Measurements from ENCODE around the gene MACC1.
"Not testable (repeated sequence)": the region's sequence is repeated elsewhere in the genome, so short reads cannot be mapped to it uniquely, and the experiment has no call there.

MACC1 gene

DNA sequence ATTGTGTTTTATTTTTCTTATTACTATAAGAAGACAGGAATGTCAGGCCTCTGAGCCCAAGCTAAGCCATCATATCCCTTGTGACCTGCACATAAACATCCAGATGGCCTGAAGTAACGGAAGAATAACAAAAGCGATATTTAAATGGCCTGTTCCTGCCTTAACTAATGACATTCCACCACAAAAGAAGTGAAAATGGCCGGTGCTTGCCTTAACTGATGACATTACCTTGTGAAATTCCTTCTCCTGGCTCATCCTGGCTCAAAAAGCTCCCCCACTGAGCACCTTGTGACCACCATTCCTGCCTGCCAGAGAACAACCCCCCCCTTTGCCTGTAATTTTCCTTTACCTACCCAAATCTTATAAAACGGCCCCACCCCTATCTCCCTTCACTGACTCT is 91.1 kb downstream of the MACC1 start:
- DNase-seq, result not testable (repeated sequence)

DNA sequence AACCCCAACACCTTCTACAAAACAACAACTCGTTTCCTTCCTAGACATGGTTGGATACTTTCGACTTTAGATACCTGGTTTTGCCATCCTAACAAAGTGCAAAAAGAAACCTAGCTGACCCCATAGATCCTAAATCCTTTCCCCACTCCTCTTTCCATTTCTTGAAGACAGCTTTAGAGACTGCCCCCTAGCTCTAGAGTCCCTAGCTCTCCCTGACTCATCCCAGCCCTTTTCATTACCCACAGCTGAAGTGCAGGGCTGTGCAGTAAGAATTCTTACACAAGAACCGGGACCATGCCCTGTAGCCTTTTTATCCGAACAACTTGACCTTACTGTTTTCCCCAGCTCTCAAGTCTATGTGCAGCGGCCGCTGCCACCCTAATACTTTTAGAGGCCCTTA is 93.1 kb downstream of the MACC1 start:
- not testable (repeated sequence) for DNase-seq

DNA sequence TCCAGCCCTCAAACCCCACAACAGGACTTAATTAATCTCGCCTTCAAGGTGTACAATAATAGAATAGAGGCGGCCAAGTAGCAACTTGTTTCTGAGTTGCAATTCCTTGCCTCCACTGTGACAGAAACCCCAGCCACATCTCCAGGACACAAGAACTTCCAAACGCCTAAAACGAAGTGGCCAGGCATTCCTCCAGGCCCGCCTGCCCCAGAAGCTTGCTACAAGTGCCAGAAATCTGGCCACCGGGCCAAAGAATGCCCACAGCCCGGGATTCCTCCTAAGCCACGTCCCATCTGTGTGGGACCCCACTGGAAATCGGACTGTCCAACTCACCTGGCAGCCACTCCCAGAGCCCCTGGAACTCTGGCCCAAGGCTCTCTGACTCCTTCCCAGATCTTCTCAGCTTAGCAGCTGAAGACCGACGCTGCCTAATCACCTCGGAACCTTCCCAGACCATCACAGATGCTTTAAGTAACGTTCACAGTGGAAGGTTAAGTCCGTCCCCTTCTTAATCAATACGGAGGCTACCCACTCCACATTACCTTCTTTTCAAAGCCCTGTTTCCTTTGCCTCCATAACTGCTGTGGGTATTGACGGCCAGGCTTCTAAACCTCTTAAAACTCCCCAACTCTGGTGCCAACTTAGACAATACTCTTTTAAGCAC is 94.4 kb downstream of the MACC1 start:
- DNase-seq, result not testable (repeated sequence)

DNA sequence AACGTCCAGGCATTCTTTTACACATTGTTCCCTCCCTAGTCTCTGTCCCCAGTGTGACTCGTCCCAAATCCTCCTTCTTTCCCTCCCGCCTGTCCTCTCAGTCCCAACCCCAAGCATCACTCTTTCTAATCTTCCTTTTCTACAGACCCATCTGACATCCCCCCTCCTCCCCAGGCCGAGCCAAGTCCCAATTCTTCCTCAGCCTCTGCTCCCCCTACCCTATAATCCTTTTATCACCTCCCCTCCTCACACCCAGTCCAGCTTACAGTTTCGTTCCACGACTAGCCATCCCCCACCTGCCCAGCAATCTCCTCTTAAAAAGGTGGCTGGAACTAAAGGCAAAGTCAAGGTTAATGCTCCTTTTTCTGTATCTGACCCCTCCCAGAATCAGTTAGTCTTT is 95.1 kb downstream of the MACC1 start:
- no peak for DNase-seq

DNA sequence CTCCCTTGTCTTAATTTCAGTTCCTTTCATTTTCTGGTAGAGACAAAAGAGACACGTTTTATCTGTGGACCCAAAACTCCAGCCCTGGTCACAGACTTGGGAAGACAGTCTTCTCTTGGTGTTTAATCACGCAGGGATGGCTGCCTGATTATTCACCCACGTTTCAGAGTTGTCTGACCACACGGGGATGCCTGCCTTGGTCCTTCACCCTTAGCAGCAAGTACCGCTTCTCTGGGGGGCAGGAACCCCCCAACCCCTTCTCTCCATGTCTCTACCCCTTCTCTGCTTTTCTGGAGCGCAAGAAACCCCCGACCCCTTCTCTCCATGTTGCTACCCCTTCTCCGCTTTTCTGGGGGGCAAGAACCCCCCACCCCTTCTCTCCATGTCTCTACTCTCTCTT is 95.8 kb downstream of the MACC1 start:
- DNase-seq, result no peak

DNA sequence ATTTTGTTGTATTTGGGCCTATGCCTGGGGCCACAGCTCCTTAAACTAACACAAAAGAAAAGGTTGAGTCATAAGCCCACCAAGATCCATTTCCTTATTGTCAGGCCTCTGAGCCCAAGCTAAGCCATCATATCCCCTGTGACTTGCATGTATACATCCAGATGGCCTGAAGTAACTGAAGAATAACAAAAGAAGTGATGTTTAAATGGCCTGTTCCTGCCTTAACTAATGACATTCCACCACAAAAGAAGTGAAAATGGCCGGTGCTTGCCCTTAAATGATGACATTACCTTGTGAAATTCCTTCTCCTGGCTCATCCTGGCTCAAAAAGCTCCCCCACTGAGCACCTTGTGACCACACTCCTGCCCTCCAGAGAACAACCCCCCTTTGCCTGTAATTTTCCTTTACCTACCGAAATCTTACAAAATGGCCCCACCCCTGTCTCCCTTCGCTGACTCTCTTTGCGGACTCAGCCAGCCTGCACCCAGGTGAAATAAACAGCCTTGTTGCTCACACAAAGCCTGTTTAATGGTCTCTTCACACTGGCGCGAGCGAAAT is 96.5 kb downstream of the MACC1 start:
- not testable (repeated sequence) for DNase-seq

DNA sequence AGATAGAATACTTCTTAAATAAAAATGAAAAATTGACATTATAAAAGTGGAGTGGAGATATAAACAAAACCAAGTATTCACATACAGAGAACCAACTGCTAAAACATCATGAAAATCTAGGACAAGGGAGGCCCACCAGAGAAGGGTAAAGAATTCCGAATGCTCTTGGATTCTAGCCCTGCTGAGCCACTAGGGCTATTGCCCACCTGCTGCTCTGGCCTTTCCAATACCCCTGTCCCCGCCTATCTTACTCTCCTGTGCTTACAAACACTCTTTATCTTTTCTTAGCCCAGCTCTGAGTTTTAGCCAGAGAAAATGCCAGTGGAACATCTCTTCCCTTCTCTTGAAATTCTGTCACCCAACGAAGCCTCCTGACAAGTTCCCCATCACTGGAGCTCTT is 100.3 kb downstream of the MACC1 start:
- no peak for DNase-seq

DNA sequence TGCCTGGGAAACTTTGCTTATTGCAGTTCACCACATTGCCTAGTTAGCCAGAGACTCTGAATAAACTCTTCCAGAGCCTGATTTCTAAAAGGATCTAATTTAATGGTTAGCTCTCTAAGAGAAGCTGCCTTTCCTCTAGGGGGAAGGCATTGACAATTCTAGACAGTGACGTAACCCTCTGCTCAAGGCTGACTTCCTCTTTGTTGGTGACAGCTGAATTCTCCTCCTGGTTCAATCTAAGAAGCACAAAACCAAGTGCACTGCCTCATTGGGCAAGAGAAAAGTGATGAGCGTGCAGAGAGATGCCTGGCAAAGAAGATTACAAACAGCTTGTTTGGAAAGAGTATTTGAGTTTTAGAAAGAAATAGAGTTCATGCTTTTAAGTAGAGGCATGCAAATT is 102.7 kb downstream of the MACC1 start:
- DNase-seq, result no peak

DNA sequence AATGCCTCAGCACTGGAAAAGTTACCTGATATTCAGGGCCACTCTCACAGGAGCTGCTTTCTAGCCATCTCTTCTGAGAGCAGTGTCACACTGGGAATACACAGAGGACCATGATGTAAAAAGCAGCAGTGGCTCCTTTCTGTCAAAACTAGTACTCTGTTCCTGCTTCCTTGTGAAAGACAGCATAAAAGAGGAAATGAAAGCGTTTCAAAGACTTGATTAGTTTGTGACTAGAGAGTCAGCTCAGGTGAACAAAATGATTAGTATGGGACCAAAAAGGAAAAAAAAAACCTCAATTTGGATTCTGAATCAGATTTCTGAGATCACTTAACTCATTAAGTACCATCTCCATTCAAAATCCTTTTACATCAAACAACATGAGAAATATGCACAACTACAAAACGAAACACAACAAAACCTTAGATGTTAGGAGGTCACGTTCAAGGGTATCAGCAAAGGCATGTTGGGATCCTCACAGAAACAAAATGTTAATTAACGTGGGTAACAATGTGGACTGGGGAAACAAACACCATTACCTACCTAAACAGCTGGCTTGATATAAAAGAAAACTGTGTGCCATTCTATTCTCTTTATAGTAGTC is 103.7 kb downstream of the MACC1 start:
- DNase-seq, result no peak

DNA sequence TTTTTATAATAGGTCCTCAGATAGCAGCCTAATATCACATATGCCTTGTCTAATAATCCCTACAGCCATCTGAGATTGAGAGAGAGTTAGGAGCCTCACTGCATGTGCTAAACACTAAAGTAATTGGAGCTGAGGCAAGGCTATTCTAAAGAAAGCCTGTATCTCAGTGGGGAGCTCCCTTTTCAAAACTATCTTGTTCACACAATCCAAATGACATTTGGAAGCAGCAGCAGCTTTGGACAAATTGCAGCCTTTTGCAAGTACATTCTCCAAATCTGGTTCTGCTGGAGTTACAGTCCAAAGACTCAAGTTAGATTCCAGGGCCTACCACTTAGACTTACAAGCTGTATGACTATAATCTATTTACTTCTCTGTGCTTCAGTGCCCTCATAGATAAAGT is 104.5 kb downstream of the MACC1 start:
- DNase-seq, result no peak

DNA sequence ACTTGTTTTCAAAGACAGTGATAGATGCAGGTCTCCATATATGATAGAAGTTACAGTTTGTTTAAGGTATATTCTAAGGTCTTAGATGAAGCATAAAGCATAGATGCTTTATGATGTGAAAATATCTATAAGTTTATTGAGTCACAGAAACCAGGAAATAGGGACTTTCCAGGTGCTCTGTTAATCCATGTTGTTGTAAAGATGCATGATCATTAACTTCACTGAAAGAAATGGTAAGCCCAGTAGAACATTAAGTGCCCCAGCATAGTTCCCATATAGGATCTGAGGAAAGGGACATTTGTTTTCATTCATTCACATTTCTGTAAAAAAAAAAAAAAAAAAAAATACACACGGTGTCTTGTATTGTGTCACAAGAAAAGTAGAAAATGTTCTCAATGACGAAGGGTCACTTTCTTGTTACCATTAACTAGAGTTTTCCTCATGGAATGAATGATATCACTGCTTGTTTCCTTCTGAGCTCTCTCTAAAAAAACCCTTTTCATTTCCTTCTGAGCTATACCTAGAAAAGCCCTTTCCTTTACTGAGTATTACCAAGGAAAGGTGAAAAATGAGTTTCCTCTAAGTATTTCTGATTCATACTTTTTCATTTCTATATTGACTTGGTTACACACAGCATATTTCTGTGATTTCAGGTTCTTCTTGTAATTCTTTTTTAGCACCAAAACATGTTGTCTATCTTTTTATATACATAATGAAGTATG is 105.2 kb downstream of the MACC1 start:
- DNase-seq, result no peak

DNA sequence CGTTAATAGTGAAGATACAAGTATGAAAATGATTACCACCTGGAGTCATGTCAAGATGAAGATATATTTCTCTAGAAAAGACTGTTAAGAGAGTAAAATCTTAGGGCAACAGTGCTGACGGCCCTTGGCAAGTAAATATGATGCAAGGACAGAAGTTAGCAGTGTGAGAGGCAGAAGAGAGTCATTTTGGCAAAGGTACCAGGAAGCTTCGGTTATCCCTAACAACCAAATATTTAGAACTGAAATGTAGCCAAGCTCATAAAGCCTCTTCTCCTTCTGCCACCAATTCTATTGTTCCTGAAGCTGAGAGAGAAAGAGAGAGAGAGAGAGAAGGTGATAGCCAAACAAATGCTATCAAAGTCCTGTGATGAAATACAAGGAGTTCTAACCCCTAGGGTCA is 109.6 kb downstream of the MACC1 start:
- no peak for DNase-seq

DNA sequence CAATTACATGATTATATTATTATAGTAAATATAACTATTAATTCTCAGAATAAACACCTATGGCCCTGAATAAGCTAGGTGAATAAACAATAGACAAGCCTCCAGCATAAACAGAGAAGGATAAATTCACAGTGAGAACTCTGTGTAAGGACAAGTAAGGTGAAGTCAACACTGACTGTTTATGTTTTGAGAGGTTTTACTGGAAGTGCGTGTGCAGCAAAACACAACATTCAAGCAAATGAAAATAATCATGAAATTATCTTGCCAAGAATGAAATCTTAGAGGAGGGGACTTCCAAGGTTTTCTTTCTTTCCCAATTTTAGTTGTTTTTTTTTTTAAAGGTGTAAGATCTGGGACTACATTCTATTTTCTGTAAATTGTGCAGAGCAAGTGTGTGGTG is 112.5 kb downstream of the MACC1 start:
- DNase-seq, result no peak

DNA sequence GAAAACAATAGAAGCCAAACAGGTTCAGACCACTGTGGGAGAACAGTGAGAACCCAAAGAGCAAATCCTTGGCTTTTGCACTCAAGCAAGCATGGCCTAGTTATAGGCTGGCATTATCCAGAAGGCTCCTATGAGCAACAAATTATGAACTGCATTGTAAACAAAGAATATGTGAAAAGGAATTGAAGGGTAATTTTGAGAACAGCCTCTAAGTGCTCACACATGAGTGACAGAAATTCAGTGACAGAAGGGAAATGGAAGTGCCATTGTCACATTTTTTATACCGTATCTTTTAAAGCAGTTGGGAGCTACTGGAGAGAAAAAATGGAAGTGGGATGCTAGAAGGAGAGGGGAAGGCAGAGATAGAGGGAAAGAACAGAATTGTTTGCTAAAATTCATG is 114.2 kb downstream of the MACC1 start:
- no peak for DNase-seq

DNA sequence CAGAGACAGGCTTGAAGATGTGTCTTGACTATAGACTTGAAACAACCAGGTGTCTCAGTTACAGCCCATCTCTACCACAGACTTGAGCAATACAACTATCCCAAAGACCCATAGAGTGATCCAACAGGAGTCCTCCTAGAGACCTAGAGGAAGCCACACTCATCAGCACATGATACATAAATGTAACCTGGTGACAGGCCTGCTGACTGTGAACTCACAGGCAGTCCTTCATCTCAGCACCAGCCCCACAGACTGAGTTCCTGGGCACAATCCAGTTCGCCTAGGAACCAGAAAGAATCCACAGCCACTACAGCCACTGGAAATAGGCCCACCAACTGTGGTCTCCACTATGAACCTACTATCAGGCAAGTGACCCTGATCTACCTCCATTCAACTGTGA is 121.3 kb downstream of the MACC1 start:
- DNase-seq, result no peak

DNA sequence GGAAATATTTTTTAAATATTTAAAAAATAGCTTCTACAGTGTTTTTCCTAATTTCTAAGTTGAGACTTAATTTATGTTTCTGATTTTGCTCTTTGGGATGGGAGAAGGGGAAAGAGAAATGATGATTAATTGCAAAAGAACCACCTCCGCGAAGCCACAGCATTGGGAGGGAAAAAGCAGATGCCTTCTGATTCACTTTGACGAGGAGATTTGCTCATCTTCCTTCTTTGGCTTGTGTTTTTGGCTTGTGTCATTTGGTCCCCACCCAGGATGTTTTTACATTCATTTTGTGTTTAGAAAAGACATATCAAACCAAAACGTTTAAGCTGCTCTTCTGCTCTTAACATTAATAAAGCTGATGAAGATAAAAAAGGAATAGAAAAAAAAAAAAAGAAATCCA is 121.7 kb downstream of the MACC1 start:
- no peak for DNase-seq

DNA sequence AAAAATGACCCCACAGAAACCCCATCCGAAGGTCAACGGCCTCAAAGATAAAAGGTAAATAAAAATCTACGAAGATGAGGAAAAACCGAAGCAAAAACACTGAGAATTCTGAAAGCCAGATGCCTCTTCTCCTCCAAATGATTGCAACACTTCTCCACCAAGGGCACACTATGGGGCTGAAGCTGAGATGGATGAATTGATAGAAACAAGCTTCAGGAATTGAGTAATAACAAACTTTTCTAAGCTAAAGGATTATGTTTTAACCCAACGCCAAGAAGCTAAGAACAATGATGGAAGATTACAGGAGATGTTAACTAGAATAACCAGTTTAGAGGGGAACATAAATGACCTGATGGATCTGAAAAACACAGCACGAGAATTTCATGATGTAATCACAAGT is 127.8 kb downstream of the MACC1 start:
- no peak for DNase-seq

DNA sequence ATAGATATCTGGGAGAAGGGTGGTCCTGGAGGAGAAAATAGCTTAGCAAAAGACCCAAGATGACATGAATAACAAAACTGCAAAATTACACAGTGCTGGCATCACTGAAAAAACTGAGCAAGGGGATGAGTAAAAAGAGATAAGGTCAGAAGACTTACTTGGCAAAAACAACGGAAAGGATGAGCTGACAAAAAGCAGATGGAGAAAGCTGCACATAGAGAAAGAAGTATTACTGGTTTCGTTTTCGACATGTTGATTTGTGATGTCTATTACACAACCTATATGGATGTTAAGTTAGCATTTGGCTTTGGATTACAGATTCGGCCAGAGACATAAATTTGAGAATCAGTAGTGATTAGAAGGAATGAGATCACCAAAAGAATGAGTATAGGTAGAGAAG is 132.1 kb downstream of the MACC1 start:
- no peak for DNase-seq
